NCI-H446 treated with DMSO at 0.1 percent for 48 hours (cell line): ENCODE data around the gene BBS1.
"Not testable (repeated sequence)": the region's sequence is repeated elsewhere in the genome, so short reads cannot be mapped to it uniquely, and the experiment has no call there.

Source experiments
- DNase-seq: peaks from one replicate; lab custom pipeline; 2025; lab: John Stamatoyannopoulos, UW

The BBS1 gene

DNA sequence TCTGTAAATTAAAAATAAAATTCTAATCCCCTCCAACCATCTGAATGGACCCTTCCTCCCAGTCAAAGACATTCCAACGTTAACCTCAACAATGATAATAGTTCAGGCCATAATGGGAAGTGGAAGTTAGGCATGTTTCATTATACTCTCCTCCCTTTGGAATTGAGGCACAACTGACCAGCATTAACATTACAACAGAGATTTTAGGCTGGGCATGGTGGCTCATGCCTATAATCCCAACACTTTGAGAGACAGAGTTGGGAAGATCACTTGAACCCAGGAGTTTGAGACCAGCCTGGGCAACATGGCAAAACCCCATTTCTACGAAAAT, 60.4 kb downstream of the BBS1 start:
- DNase-seq = no peak

DNA sequence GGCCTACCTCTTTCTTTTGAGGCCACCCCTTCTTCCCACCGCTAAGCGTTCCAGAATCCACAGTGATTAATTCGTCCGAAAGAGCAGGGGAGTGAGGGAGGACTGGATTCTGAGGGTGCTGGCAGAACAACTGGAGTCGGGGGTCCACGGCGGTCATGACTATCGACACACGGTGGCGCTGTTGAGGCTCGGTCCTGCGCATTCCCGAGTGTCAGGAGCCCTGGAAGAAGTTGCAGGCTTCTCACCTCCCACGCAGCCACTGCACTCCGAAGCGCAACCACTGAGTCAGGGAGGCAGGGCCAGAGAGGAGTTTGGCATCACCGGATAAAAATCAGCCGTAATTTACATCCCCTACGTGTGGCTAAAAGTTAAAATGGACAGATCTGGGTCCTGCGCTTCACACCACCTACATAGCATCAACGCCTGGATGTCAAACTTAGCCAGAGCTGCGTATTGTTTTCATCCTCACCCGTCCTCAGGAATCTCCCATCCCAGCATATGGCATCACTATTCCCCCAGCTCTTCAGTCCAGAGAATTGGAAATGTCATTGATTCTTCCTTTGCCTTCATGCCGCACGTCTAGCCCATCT, 68.7 kb downstream of the BBS1 start:
- DNase-seq = no peak

DNA sequence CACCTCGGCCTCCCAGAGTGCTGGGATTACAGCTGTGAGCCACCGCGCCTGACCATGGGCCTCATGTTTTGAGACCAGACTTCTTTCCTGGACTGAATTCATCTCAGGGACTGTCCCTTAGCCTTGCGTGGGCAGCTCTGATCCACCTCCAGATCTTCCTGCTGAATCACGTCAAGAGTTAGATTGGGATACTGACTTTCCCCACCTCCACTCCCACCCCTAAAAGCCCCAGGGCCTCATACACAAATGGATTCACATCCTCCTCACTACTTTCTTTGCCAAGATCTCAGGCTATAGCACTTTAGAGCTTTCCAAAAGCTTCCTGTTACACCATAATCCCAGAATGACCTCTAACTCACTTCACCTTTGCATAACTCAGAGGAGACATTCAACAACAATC, 70.4 kb downstream of the BBS1 start:
- no peak for DNase-seq

DNA sequence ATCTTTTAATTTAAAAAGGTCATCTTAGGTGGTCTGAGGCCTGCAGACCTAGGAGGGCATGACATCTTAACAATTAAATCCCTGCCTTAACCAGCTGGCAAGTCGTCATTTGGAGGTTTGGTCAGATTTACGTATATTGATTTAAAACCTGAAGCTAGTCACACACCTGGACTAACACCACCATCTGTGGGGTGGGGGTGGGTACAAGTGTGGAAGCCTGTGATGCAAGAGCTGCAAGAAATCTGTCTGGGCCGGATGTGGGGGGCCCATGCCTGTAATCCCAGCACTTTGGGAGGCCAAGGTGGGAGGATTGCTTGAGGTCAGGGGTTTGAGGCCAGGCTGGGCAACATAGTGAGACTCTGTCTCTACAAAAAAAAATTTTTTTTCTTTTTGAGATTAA, 70.8 kb downstream of the BBS1 start:
- no peak for DNase-seq

DNA sequence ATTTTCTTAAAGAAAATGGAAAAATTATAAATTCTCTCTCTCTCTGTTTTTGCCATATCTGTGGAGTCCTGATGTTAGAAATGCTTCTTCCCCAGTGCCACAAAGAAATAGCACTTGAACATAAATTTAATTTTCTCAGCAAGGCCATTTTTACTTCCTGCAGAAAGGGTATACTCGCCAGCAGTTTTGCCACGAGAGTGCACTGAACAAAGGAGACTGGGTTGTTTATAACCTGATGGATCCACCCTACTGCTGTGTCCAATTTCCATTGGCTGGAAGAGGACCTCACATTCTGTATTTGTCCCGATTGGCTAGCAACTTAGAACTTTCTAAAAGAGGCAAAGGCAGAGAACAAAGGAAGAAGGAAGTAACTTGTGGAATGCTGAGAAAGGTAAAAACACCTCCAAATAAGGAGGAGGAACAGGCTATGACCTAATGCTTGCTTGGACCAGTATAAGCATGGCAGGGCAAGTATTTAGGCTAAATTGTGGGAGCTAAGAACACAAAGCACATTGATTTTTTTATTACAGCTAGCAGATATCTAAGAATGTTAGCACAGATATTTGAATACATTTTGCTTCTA, 72.2 kb downstream of the BBS1 start:
- DNase-seq = not testable (repeated sequence)
